NB4 (cell line): Measurements from ENCODE around the gene LRRC74A.

ENCODE experiments used
- MYC ChIP-seq: IDR thresholded peaks from 2 replicates; pipeline ENCODE4 v1.6.1; 2011; ENCODE audit warnings: low read depth, low read length
- POLR2A ChIP-seq: IDR thresholded peaks from 2 replicates; pipeline ENCODE4 v1.6.1; 2011; ENCODE audit warnings: mild to moderate bottlenecking; ENCODE audit not compliant: insufficient read length; ENCODE audit errors: extremely low read depth
- TF ChIP-seq, protein P1 (sequence below): IDR thresholded peaks from one replicate; pipeline ENCODE4 v1.5.1; 2012; ENCODE audit warnings: low read depth, low read length
- TF ChIP-seq, protein P2 (sequence below): IDR thresholded peaks from 2 replicates; pipeline ENCODE4 v1.6.1; 2011; ENCODE audit warnings: low read depth, low read length

DNA sequence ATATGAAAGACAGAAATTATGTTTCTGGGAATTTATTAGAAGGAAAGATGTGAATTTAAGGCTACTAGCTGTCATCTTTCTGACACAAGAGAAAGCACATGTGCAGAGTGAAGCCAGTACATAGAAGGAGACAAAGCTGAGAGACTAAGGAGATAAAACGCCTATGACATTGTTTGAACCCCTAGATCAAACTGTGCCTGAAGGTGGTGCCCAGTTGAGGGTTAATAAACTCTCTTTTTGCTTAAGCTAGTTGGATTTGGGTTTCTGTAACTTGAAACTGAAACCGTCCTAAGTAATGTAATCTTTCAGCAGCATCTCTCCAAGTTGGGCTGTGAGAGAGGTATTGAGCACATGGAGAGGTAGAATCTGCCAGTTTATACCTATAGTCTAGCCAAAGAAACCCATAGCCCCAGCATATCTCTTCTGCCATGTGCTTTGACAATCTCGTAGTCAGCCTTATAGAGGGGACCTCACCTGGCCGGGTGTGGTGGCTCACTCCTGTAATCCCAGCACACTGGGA lies 84.2 kb downstream of the LRRC74A start:
- TF ChIP-seq MYC (no peak), POLR2A (no peak)
- TF ChIP-seq, protein P1, sequence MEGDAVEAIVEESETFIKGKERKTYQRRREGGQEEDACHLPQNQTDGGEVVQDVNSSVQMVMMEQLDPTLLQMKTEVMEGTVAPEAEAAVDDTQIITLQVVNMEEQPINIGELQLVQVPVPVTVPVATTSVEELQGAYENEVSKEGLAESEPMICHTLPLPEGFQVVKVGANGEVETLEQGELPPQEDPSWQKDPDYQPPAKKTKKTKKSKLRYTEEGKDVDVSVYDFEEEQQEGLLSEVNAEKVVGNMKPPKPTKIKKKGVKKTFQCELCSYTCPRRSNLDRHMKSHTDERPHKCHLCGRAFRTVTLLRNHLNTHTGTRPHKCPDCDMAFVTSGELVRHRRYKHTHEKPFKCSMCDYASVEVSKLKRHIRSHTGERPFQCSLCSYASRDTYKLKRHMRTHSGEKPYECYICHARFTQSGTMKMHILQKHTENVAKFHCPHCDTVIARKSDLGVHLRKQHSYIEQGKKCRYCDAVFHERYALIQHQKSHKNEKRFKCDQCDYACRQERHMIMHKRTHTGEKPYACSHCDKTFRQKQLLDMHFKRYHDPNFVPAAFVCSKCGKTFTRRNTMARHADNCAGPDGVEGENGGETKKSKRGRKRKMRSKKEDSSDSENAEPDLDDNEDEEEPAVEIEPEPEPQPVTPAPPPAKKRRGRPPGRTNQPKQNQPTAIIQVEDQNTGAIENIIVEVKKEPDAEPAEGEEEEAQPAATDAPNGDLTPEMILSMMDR = no peak
- TF ChIP-seq, protein P2, sequence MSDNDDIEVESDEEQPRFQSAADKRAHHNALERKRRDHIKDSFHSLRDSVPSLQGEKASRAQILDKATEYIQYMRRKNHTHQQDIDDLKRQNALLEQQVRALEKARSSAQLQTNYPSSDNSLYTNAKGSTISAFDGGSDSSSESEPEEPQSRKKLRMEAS = no peak
